HG03432 (cell line): ENCODE measurements around the gene TBC1D7.

Source experiments
- ATAC-seq: cut with Tn5 transposase; IDR thresholded peaks from one replicate; pipeline ENCODE4 v1.9.1; 2021; ENCODE audit warnings: mild to moderate bottlenecking, moderate library complexity; ENCODE audit not compliant: unreplicated experiment

The TBC1D7 gene

GRCh38 chr6:13273931-13274706, 54.2 kb downstream of the TBC1D7 start:
- ATAC-seq: peak; percentile 55

- no peak for ATAC-seq
Observed at GRCh38 chr6:13273202-13273930, 55.0 kb downstream of the TBC1D7 start.

GRCh38 chr6:13272131-13273046, 55.9 kb downstream of the TBC1D7 start:
- peak; percentile 62 for ATAC-seq

GRCh38 chr6:13268913-13269518, 59.3 kb downstream of the TBC1D7 start:
- ATAC-seq: no peak

- no peak for ATAC-seq
Observed at GRCh38 chr6:13267142-13267651, 61.1 kb downstream of the TBC1D7 start.

- no peak for ATAC-seq
Observed at GRCh38 chr6:13263669-13264068, 64.7 kb downstream of the TBC1D7 start.

GRCh38 chr6:13262302-13263230, 65.8 kb downstream of the TBC1D7 start:
- no peak for ATAC-seq

- peak; percentile 48 for ATAC-seq
Observed at GRCh38 chr6:13261464-13261994, 66.8 kb downstream of the TBC1D7 start.

- peak; percentile 39 for ATAC-seq
Observed at GRCh38 chr6:13260831-13261230, 67.5 kb downstream of the TBC1D7 start.

GRCh38 chr6:13260101-13260598, 68.2 kb downstream of the TBC1D7 start:
- ATAC-seq: no peak

- ATAC-seq: peak; percentile 67
Observed at GRCh38 chr6:13259393-13259792, 68.9 kb downstream of the TBC1D7 start.

GRCh38 chr6:13256266-13257001, 71.9 kb downstream of the TBC1D7 start:
- no peak for ATAC-seq
